SK-N-MC (cell line): Measurements from ENCODE around the gene CPVL.

Source experiments
- DNase-seq: peaks from one replicate; pipeline ENCODE4 v3.0.0-alpha.2; 2011; ENCODE audit warnings: low read depth, low spot score
- H3K27ac ChIP-seq: fragments of 200-600 bp; sonication (generic); 2 replicates; pipeline ENCODE4 v1.5.1; 2016; ENCODE audit warnings: mixed run types
- H3K36me3 ChIP-seq: fragments of 200-600 bp; sonication (generic); 2 replicates; pipeline ENCODE4 v1.6.1; 2017; ENCODE audit warnings: antibody characterized with exemption, low read length, mixed read lengths; ENCODE audit not compliant: insufficient read depth
- H3K4me3 ChIP-seq: fragments of 200-600 bp; sonication (generic); 2 replicates; pipeline ENCODE4 v1.5.1; 2016
- H3K9ac ChIP-seq: fragments of 200-600 bp; sonication (generic); 2 replicates; pipeline ENCODE4 v1.8.0; 2017; ENCODE audit warnings: mixed run types, mixed read lengths; ENCODE audit not compliant: insufficient read length
- H3K9me3 ChIP-seq: fragments of 200-600 bp; sonication (generic); 2 replicates; pipeline ENCODE4 v1.6.1; 2017; ENCODE audit warnings: low read depth, mild to moderate bottlenecking, antibody characterized with exemption, low read length, moderate library complexity, mixed read lengths
- EZH2 ChIP-seq: fragments of 200-600 bp; sonication (generic); IDR thresholded peaks from one replicate; pipeline ENCODE4 v1.6.1; 2017; ENCODE audit warnings: antibody characterized with exemption
- FOXP2 ChIP-seq: optimal IDR thresholded peaks from 2 replicates; pipeline ENCODE3; 2011; ENCODE audit warnings: mild to moderate bottlenecking, moderate library complexity; ENCODE audit not compliant: insufficient read depth; ENCODE audit errors: extremely low read length, control extremely low read depth
- POLR2AphosphoS5 ChIP-seq: IDR thresholded peaks from 2 replicates; pipeline ENCODE4 v1.6.1; 2012; ENCODE audit warnings: mild to moderate bottlenecking, low read depth, low read length, borderline replicate concordance

The CPVL gene

DNA sequence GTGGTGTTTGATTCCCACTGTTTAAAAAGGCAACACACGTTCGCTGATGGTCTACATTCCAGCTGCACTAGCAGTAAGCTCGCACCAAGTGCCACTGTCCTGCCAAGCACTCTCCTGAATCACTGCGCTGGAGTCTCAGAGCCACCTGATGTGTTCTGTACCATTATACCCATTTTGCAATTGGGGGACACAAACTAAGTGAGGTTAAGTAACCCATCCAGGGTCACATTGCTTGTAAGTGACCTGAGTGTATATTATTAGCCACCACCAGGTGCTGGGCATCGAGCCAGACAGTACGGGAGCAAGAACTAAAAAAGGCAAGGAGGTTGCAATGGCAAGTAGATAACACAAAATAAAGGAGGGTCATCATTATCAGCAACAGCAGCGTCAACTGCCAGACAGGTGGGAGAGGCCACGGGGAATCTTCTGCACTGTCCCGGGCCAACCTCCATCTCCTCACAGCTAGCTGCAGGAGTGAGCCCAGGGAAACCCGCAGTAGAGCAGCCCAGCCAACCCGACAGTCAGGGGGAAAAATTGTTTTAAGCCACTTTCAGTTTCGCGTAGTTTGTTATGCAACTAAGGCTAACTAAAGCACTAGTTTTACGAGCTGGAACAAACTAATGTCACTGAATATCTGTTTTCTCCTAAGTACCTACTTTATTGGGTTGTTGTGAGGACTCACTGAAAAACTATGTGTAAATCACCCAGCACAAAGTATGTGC lies 712 bp upstream of the CPVL start:
- H3K27ac ChIP-seq: peak overlapping the region; percentile 14; the same call in 1 of the 2 replicates
- peaks cover 31% of the 10 kb centered on the region for H3K36me3 ChIP-seq
- no peak for DNase-seq
- no peaks in the 10 kb centered on the region for H3K9me3 ChIP-seq
- TF ChIP-seq EZH2 (no peak), FOXP2 (no peak), POLR2AphosphoS5 (no peak)
- H3K9ac ChIP-seq: peak overlapping the region; percentile 86
- peak overlapping the region; percentile 92 for H3K4me3 ChIP-seq

DNA sequence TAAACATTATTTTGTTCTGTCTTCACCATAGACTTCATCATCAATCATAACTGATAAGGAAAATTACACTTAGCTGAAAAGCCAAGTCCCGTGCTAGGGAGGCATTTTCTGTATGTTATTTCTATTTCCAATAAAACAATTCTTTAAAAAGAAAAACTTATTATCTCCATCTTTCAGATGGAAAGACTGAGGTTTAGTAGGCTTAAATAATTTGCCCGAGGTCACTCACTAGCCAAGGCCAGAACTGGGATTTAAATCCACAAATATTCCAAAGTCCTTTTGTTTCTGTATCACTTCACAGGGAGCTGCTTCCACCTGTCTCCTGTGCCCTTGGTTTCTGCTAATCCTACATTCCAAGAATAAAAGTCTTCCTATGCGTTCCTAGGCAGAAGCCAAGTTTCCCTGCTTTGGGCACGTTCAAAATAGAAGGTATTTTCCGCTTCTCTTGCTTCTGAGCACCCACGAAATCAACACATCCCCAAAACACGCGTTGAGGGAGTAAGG lies 732 bp downstream of the CPVL start:
- Histone ChIP-seq H3K9me3 (no peaks in the 10 kb centered on the region), H3K36me3 (peaks cover 20% of the 10 kb centered on the region), H3K27ac (peak overlapping the region; percentile 44; the same call in 1 of the 2 replicates), H3K9ac (peak overlapping the region; percentile 86), H3K4me3 (peak overlapping the region; percentile 92)
- no peak for DNase-seq
- TF ChIP-seq POLR2AphosphoS5 (no peak), EZH2 (no peak), FOXP2 (no peak)

DNA sequence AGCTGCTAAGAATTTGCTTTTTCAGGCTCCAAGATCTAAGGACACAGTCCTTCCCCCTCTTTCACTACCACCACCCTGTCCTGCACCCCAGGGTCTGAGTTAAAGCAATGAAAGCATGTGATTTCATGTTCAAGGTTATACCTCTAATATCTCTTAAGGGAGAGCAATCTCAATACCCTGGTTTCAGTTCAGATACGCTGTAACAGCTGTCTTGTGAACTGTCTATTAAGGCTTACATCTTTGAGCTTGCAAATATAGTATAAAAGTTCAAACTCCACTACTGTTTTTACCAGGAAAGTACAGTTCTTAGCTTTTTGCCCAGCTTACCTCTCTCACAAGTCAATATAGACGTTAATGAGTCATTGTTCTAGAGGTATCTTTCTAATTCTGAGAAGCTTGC lies 2.6 kb downstream of the CPVL start:
- Histone ChIP-seq H3K9ac (no peak overlapping the region), H3K4me3 (no peak overlapping the region), H3K36me3 (0 out of 2 replicates have a peak, but pooled peaks cover 10% of the 10 kb centered on the region), H3K27ac (no peak overlapping the region), H3K9me3 (no peaks in the 10 kb centered on the region)
- DNase-seq: no peak
- TF ChIP-seq EZH2: no peak
- no peak for TF ChIP-seq FOXP2
- TF ChIP-seq POLR2AphosphoS5: no peak

GRCh38 chr7:29142021-29142727 lies 4.2 kb downstream of the CPVL start:
- Histone ChIP-seq H3K9me3 (no peaks in the 10 kb centered on the region), H3K36me3 (no peaks in the 10 kb centered on the region), H3K4me3 (no peak overlapping the region), H3K27ac (no peak overlapping the region), H3K9ac (no peak overlapping the region)
- no peak for TF ChIP-seq EZH2
- TF ChIP-seq POLR2AphosphoS5: no peak
- TF ChIP-seq FOXP2: no peak
- no peak for DNase-seq

GRCh38 chr7:29140873-29141468 lies 5.4 kb downstream of the CPVL start:
- Histone ChIP-seq H3K36me3 (no peaks in the 10 kb centered on the region), H3K4me3 (no peak overlapping the region)

GRCh38 chr7:29139796-29140195 lies 6.5 kb downstream of the CPVL start:
- Histone ChIP-seq H3K4me3 (no peak overlapping the region), H3K9ac (no peak overlapping the region), H3K36me3 (no peaks in the 10 kb centered on the region), H3K27ac (no peak overlapping the region), H3K9me3 (peaks cover 2% of the 10 kb centered on the region; the same call in 1 of the 2 replicates)
- DNase-seq: no peak
- no peak for TF ChIP-seq POLR2AphosphoS5

More at GRCh38 chr7:29140873-29141468, 5.4 kb downstream of the CPVL start:
- TF ChIP-seq EZH2 (no peak), POLR2AphosphoS5 (no peak), FOXP2 (no peak)
- Histone ChIP-seq H3K27ac (no peak overlapping the region), H3K9me3 (no peaks in the 10 kb centered on the region), H3K9ac (no peak overlapping the region)
- DNase-seq: no peak

GRCh38 chr7:29139191-29139590 lies 7.1 kb downstream of the CPVL start:
- Histone ChIP-seq H3K36me3 (no peaks in the 10 kb centered on the region), H3K27ac (no peak overlapping the region), H3K9me3 (peaks cover 2% of the 10 kb centered on the region; the same call in 1 of the 2 replicates), H3K9ac (no peak overlapping the region), H3K4me3 (no peak overlapping the region)
- no peak for TF ChIP-seq EZH2
- TF ChIP-seq POLR2AphosphoS5: no peak
- TF ChIP-seq FOXP2: no peak
- DNase-seq: no peak

DNA sequence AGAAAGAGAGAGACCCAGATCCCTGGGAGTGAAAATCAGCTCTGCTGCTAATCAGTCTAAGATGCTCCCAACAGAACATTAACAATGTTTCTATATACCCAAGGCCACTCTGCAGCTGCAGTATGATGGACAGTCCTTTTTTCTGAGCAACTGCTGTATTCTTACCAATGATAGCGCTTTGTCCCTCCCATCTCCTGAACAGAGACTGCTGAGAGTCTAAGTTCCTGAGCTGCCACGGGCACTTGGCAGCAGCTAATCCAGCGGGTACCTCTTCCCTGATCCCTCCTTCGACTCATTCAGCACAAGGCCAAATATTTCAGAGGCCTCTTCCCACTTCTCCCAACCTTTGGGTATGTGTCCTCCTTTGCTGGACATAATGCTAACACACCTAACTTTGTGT lies 7.7 kb downstream of the CPVL start:
- Histone ChIP-seq H3K27ac (no peak overlapping the region), H3K36me3 (no peaks in the 10 kb centered on the region), H3K9me3 (peaks cover 2% of the 10 kb centered on the region; the same call in 1 of the 2 replicates), H3K9ac (no peak overlapping the region), H3K4me3 (no peak overlapping the region)
- TF ChIP-seq FOXP2 (no peak), EZH2 (no peak), POLR2AphosphoS5 (no peak)
- no peak for DNase-seq
